ENCODE measurements around the gene SPDYE2.
"Not testable (repeated sequence)": the region's sequence is repeated elsewhere in the genome, so short reads cannot be mapped to it uniquely, and the experiment has no call there.

SPDYE2 gene

DNA sequence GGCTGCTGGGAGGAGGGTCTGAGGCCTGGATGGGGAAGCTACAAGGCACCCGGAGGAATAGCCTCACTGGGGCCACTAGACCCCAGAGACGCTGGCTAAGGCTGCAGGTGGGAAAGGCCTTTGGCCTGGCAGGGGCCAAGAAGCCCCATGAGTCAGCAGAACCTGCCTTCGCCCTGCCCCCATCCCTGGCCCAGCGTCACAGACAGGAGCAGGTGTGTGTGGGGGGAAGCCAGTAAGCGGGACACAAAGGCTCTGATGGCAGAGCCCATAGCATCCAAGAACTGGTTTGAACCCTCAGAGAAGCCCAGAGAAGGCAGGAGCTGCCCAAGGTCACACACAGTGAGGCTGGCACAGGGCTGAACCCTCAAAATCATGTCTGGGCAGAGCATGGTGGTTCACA lies 55.8 kb downstream of the SPDYE2 start:
- DNase-seq = not testable (repeated sequence)

GRCh38 chr7:102609734-102610133 lies 58.7 kb downstream of the SPDYE2 start:
- DNase-seq = not testable (repeated sequence)

- DNase-seq = not testable (repeated sequence)
Measured at GRCh38 chr7:102610441-102610840, 59.4 kb downstream of the SPDYE2 start.

DNA sequence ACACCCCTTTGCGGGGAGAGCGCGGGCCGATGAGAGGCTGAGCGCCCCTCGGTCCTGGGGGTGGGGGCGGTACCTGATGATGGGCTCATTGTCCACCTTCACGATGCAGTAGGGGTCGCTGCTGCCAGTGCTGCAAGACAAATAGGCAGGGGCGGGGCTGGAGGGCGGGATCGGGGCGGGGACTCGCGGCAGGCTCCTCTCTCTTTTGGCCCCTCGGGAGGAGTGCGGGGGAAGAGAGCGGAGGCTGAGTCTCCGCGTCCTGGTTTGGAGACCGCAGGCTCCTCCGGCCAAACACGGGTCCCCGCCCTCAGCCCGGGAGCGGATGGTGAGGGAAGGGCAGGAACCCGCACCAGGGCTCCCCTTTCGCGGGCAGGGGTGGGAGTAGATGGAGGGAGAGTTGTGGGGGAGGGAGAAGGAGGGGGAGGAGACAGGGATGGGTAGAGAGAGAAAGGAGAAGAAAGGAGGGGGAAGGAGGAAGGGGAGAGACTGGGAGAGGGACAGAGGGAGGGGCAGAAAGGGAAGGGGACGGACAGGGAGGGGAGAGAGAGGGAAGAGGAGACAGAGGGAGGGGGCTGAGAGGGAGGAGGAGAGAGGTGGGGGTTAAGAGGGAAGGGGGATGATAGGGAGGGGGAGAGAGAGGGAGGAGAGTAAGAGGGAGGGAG lies 60.1 kb downstream of the SPDYE2 start:
- DNase-seq = not testable (repeated sequence)

DNA sequence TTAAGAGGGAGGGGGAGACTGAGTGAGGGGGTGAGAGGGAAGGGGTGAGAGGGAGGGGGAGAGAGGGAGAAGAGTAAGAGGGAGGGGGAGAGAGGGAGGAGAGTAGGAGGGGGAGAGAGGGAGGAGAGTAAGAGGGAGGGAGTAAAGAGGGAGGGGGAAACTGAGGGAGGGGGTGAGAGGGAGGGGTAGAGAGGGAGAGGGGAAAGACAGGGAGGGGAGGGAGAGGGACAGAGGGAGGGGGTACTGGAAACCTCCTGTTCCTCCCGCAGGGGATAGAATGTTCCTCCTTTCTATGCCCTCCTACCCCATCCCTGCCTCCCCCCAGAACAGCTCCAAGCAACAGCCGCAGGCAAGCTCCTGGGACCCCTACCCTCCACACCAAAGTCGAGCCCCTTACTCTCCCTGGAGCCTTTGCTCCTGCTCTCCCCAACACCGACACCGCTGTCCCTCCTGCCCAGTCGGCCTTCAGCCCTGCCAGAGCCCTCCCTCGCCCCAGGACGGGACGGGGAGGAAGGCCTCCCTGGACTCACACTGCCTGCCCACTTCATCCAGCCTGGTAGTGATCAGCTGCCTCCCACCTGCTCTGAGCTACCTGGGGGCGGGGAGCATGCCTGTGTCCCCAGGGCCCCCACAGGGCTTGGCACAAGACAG lies 60.8 kb downstream of the SPDYE2 start:
- peak; percentile 69 for DNase-seq
